Cardiac fibroblast (primary cell): Measurements from ENCODE around the gene COL25A1.

Source experiments
- DNase-seq, 2 donors: peaks; one replicate each; pipeline versions ENCODE4 v3.0.0 to v3.0.0-alpha.2; 2010; ENCODE audit warnings: low read depth in 2 of 2
- H3K4me3 ChIP-seq, 2 donors: replicated peaks in 1 of 2; 1 replicate in 1 of 2; 2 replicates in 1 of 2; pipeline ENCODE4 v1.5.1; 2011; ENCODE audit warnings: low read depth in 2 of 2, low read length in 2 of 2, mild to moderate bottlenecking in 2 of 2, moderate library complexity in 1 of 2
- TF ChIP-seq, protein P1 (sequence below): IDR thresholded peaks from one replicate; pipeline ENCODE4 v1.5.1; 2011; ENCODE audit warnings: low read depth, mild to moderate bottlenecking, low read length, inconsistent platforms

The COL25A1 gene

DNA sequence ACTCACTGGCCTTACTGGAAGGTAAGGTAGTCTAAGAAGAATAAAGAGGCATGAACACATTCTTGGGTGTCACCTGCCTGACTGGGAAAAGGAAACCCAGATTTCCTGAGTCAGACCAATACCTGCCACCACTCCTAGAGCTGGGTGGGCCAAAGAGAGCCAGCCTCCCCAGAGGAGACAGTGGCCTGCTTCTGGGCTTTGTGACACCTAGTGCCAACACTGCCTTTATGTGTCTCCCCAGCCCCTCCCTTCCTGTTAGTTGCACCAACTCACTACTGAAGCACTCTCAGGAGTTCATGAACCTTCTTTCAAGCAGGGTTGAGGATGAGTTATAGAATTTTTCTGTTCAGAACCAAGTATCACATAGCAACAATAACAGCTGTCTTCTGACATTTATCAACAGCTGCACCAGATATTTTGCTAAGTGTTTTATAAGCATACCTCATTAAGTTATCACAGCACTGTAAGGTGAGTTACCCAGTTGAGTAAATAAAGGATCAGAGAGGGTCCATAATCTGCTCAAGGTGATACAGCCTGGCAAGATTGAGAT lies 462.0 kb downstream of the COL25A1 start:
- no peak overlapping the region for H3K4me3 ChIP-seq
- no peak for DNase-seq
- TF ChIP-seq, protein P1, sequence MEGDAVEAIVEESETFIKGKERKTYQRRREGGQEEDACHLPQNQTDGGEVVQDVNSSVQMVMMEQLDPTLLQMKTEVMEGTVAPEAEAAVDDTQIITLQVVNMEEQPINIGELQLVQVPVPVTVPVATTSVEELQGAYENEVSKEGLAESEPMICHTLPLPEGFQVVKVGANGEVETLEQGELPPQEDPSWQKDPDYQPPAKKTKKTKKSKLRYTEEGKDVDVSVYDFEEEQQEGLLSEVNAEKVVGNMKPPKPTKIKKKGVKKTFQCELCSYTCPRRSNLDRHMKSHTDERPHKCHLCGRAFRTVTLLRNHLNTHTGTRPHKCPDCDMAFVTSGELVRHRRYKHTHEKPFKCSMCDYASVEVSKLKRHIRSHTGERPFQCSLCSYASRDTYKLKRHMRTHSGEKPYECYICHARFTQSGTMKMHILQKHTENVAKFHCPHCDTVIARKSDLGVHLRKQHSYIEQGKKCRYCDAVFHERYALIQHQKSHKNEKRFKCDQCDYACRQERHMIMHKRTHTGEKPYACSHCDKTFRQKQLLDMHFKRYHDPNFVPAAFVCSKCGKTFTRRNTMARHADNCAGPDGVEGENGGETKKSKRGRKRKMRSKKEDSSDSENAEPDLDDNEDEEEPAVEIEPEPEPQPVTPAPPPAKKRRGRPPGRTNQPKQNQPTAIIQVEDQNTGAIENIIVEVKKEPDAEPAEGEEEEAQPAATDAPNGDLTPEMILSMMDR = no peak

DNA sequence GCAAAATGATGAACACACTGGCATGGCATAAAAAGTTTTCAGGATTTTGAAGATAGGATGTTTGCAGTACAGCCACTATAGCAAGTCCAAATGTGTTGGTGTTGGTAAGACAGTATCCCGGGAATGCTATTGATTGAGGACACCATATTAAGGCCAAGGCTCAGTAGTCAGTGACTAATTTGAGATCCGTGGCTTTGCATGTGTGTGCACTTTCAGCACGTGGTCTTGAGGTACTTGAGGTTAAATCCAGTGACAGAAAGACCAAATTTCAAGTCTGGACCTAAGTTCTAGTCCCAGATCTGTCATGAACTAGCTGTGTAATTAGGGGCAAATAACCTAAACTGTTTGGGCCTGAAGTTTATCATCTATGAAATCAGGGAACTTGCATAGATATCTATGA lies 463.1 kb downstream of the COL25A1 start:
- TF ChIP-seq, protein P1 = no peak
- DNase-seq = no peak

DNA sequence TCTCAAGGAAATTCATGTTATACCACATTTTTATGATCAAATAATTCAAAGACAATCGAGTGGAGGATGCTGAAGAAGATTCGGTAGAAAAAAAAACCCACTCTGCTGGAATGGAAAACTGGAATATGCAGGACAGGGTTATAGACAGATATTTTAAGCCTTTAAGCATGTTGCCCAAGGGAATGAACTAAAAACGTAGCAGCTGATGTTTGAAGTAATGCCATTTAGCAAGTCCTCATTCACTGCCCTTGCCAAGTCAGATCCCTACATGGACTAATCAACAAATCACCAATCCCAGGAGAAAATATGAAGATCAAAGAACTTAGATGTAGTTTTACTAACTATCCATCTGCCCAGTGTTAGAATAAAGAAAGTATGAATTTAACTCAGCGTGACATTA lies 464.0 kb downstream of the COL25A1 start:
- H3K4me3 ChIP-seq = no peak overlapping the region
- no peak for DNase-seq
- TF ChIP-seq, protein P1 = no peak

More for the DNA sequence above, 463.1 kb downstream of the COL25A1 start:
- no peak overlapping the region for H3K4me3 ChIP-seq

DNA sequence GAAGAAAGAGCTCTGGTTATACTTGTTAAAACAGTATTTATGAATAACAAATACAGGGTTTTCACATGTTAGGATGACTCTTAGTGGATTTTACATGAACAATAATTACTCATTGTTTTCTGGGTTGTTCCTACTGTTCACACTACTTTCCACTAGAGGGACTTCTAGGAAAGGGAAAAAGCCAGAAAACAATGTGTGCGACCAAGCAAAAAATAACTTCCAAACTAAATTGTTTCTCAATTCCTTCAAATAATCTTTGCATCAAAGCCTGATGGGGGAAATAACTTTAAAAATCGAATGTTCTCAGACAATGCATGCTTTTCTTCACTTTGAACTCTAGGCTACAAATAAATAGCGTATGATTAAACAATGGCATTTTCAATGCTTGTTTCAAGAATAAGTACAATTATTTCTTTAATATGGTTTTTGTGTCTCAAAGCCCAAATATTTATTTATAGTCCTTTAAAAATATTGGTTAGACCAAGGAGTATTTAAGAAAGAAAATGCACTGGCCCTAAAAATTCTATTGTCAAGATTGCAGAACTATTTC lies 467.5 kb downstream of the COL25A1 start:
- TF ChIP-seq, protein P1 = peak; percentile 61
- DNase-seq = peak; percentile 65 to 76
- H3K4me3 ChIP-seq = no peak overlapping the region

DNA sequence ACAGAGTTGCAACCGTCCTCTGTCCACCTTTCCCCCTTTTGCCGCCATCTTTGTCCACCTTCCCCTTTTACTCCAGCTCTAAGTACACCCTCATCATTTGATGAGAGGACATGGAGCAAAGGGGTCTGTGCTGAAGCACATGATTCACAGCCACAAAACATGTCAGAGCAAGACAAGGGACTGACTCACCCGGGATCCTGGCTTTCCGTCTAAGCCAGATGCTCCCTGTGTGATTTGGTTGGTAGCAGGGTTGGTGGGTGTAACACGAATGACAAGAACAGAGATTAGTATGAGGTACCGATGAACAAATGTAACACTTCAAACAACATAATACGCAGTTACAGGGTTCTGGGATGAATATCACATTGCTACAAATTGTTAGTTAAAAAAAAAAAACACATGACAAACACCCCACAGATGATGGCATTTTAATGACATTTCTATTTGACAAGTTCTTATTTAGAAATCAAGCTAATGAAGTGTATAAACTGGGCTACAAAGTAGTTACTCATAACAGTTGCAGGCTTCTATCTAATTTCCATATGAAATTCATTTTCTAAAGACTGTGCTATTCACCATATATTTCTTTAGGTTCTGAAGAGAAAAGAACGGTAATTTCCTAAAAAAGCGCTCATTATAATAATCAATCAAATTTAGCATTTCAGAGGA lies 468.2 kb downstream of the COL25A1 start:
- DNase-seq = peak; percentile 17 to 79
- no peak overlapping the region for H3K4me3 ChIP-seq
- TF ChIP-seq, protein P1 = no peak

DNA sequence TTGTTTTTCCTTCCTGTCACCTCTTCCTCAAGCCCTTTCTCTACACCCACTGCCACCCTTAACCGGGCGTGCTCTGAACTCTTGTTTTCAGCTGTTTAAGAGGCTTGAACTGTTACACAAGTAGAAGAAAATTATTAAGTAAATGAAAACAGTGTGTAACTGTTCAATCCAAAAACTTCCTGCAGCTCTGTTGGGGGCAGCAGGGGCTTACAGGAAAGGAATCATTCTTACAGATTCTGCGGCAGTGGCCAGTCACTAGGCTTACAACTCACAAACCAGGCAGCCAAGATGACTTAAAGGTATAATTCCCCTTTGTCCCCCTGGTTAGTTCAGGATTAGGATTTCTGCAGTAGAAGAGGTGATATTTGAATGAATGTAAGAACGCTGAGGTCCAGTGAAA lies 469.4 kb downstream of the COL25A1 start:
- peak in 1 of 2 donors; percentile 62 for DNase-seq
- H3K4me3 ChIP-seq = no peak overlapping the region
- TF ChIP-seq, protein P1 = no peak
